Activated CD4-positive, alpha-beta T cell treated with anti-CD3 and anti-CD28 coated beads for 24 hours (primary cell): ENCODE measurements around the gene VPS26B.
"Not testable (repeated sequence)": the region's sequence is repeated elsewhere in the genome, so short reads cannot be mapped to it uniquely, and the experiment has no call there.

Experiments used
- DNase-seq, 2 donors: peaks; one replicate each; pipeline ENCODE4 v3.0.0-alpha.2; 2020; ENCODE audit warnings: low read depth in 2 of 2

Gene VPS26B

DNA sequence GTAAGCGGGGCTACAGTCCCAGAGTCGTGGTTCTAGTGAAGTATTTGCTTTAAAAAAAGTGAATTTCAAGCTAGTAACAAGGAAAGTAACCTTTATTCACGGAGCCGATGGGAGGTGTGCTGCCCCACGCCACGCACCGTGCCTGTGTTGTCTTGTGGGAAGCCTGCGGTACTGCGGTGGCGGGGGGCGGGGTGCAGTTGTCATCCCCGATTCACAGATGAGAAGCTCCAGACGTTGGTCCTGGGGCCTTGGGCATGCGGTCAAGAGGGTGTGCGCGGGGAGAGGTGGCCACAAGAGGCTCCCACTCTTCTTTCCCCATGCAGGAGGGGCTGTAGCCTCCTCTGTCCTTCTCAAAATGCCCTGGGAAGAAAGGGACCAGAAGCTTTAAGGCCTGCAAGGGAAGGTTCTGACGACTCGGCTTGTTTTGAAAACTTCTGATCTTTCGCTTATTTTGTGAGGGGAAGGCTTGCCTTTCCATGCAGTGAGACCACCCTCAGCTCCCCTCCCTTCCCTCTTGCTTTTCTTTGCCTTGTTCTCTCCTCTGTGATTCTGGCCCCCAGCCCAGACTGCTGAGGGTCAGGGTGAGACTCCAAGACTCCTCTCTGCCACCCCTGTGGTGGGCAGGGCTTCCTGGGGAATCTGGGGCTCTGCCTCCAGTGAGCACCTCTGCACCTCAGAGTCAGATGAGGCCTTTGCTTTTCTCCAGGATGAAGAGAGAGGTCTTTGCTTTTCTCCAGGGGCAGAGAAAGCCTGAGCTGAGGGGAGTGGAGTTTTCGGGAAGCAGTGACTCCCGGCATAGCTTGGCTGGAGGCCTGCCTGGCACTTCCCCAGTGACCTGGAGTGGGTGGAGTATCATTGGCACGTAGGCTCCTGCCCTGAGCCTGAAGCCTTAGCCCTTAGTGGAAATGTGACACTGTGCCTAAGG is 57.9 kb downstream of the VPS26B start:
- no peak for DNase-seq

DNA sequence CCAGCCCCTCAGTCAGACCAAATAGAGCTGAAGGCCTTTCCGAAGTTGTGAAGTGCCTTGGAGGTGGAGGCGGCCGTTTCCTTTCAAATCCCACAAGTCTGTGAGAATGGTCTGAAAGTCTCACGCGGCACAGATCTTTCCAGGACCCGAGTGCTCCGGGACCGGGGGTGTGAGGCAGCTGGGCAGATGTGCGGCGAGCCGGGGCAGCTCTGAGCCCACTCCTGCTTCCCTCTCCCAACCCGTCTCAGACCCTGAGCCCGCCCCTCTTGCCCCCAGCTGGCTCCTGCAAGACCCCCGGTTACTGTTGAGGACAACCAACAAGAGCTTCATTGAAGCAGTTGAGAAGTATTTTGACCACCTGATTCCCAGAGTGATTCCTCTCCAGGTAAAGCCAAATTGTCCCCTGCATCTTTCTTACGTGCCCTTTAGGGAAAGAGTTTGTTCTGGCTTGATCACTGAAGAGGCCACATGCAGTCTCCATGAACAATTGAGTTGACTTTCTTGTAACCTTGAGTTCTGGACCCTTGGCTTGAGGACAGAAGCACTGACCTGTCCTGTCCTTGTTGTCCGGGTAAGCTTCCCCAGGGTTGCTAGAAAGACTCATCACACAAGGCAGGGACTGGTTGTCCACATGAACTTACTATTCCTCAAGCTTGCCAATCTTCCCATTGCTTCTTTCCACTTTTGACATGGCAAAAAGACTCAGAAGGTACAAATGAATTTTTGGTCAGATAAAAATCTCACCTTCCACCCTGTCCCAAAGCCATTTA is 59.2 kb downstream of the VPS26B start:
- DNase-seq: no peak

DNA sequence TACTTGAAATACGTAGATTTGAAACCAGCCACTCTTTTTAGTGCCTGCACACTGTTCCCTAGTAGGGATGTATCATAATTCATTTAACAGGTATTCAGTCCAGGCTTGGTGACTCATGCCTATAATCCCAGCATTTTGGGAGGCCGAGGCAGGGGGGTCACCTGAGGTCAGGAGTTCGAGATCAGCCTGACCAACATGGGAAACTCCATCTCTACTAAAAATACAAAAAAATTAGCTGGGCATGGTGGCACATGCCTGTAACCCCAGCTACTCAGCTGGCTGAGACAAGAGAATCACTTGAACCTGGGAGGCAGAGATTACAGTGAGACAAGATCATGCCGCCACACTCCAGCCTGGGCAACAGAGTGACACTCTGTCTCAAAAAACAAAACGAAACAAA is 59.9 kb downstream of the VPS26B start:
- DNase-seq: not testable (repeated sequence)

DNA sequence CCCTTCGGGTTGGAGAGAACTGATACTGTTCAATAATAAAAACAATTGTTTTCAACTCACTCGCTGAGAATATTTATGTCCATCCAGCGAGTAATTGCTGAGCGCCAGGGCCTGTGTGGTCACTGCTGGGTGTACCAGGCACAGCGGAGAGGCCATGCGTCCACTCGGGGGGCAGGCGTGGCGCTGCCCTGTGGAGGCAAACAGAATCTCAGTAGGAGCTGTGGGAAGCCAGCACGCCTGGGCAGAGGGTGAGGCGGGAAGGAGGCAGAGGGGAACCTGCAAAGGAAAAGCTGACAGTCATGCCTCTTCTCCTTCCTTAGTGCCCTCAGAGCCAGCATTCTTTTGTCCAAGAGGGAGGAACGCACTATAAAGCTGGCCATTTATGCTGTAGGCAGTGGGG is 63.1 kb downstream of the VPS26B start:
- DNase-seq: no peak

DNA sequence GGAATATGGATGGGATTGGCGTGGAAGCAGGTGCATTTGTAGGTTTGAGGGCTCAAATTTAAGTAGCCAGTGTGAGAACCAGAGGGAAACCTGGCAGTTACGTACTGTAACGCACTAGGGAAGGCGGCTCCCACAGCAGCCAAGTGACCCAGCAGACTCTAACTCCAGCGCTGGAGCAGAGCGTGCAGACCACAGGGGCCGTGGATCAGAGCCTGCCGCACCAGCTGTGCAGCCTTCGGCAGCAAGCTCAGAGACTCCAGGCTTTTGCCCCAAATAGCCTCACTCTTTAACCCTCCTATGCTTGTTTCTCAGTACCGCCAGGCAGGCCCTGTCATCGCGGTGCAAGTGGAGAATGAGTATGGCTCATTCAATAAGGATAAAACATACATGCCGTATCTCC is 64.0 kb downstream of the VPS26B start:
- DNase-seq: no peak

DNA sequence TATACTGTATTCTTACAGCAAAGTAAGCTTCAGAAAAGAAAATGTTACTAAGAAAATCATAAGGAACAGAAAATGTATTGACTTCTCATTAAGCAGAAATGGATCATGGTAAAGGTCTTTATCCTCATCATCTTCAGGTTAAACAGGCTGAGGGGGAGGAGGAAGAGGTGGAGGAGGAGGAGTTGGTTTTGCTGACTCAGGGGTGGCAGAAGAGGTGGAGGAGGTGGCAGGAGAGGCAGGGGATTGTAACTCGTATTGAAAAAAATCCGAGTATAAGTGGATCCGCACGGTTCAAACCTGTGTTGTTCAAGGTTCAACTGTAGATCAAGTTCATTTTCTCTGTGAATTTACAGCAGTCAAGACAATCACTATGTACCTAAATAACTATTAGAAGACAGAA is 64.7 kb downstream of the VPS26B start:
- DNase-seq: no peak

DNA sequence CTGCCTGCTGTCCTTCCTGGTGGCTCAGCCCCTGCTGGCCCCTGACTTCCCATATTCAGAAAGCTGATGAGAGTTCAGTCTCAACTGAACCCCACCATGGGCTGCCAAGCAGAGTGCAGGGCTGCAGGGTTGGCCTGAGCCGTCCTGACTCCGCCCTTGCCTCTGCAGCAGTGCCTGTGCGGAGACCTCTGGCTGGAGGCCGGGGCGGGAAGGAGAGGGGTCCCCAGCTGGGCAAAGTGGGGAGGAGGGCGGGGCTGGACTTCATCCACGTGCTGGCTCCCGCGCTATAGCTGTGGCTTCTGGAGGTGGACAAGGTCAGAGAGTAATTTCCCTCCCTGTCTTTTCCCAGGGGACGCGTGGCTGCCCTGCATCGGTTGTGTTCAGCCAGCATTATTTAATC is 65.3 kb downstream of the VPS26B start:
- DNase-seq: no peak

DNA sequence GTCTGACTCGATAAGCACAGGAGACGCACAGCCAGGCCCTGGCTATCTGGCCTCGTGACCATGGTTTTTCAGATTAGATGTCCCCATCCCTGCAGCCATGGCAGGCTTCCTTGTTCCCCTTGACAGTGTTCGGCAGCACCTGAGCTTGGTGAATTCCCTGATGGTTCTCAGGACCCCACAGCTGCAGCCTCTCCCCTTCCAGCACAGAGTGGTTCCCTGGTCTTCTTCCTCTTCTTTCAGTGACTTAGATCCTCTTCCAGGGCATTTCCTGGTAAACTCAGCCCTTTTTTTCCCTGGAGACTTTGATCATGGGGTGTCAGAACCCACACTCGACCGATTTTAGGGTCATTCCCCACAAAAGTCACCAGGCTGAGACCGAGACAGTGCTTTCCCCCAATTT is 66.2 kb downstream of the VPS26B start:
- DNase-seq: no peak

DNA sequence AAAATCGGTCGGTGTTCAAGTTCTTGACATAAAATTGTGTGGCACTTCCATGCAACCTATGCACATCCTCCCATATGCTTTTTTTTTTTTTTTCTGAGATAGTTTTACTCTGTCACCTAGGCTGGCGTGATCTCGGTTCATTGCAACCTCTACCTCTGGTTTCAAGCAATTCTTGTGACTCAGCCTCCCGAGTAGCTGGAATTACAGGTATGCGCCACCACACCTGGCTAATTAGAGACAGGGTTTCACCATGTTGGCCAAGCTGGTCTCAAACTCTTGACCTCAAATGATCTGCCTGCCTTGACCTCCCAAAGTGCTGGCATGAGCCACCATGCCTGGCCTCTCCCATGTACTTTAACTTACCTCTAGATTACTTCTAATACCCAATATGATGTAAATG is 66.7 kb downstream of the VPS26B start:
- DNase-seq: no peak

DNA sequence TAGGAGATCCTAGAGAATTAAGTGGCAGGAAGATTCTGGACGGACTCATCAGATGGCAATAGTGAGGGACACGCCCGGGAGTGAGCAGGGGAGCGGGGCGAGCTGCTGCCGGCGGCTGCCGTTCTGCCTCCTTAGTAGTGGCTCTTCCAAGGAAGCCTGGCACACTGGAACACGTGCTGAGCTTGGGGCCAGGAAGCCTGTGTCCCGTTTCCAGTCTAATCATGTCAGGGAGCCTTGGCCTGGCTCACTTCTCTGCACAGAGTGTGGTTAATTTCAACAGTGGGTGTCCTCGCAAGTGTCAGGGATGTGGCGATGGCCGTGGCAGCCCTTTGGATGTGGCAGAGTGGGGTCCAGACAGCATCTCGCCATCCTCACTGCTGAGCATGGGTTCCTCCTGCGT is 68.2 kb downstream of the VPS26B start:
- no peak for DNase-seq

DNA sequence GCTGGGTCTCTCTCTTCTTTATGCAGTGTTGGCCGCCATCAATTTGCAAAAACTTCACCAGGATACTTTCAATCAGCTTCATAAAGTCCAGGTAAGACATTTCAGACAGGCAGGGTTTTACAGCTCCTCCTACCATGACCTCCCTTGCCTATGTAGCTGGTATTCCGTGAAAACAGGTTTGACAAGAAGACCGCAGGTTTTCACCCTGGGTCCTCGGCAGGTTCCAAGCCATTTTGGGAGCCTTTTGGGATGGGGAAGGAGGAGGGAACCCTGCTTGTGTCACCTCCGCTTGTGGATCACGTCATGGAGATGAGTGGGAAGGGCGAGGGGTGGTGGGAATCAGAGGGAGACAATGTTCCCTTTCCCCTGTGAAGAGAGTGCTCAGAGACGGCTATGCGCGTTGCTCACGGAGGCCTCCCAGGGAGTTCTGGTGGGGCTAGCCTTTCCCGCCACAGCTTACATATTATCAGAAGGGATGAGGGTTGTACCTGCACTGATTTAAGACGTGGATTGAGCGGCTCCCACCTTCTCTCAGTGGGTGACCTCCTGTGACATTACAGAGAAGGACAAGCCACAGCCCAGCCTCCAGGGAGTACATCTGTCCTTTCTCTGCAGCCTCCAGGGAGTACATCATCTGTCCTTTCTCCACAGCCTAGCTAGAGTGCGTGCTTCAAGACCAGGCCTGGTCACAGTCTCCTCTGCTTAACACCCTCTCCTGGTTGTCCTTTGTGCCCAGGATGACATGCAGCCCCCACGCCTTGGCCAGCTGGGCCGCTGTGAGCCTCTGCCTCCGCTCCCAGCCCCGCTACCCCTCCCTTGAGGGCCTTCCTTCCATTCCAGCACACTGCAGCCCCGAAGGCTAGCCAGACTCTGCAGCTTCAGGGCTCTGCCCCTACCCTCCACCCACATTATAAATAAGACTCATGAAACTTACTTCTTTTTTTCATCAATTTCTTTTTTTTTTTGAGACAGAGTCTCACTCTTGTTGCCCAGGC is 68.9 kb downstream of the VPS26B start:
- no peak for DNase-seq

DNA sequence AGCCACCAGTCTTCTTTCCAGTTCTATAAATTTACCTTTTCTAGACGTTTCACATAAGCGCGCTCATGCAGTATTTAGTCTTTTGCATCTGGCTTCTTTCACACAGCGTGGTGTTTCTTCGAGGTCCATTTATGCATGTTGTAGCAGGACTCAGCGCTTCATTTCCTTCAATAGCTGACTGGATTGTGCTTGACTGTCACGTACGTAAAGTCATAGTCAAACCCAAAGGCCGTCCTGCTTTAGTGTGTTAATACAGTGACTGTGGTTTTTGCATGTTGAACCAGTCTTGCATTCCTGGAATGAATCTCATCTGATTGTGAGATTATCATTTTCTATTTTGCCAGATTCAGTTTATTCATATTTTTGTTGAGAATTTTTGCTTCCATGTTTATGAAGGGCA is 70.2 kb downstream of the VPS26B start:
- DNase-seq: no peak
